ENCODE results near the gene PRKN.

Gene PRKN

DNA sequence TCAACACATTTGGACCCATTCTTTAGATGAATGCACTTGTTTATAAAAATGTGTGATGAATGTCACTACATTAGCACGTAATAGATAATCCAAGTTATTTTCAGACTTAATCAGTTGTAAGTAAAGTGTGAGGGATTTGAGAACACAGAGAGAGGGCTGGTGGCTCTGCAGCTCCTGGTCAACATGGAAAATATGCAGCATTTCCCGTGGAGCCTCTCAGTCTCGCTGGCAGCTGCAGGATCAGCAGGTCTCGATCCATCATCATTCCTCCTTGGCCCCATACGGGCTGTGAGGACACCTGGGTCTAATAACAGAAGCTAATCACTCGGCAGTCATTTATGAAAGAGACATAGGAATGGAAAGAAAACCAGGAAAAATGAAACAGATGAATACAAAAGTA is 390.2 kb downstream of the PRKN start:
- Histone ChIP-seq H3K9me3 (ENCODE audit: low read length) (no peaks in the 10 kb centered on the region), H3K27me3 (ENCODE audit: control insufficient read depth in 1 of 2, insufficient read depth in 2 of 2, low read length in 2 of 2) (no peaks in the 10 kb centered on the region), H3K36me3 (ENCODE audit: insufficient read depth, low read length) (no peaks in the 10 kb centered on the region), H3K4me3 (ENCODE audit: low read depth in 1 of 2, low read length in 2 of 2) (no peak overlapping the region), H3K27ac (ENCODE audit: low read depth, low read length) (no peak overlapping the region), H3K9ac (ENCODE audit: low read length) (no peak overlapping the region), H3K4me1 (ENCODE audit: insufficient read depth, low read length) (no peaks in the 10 kb centered on the region)

DNA sequence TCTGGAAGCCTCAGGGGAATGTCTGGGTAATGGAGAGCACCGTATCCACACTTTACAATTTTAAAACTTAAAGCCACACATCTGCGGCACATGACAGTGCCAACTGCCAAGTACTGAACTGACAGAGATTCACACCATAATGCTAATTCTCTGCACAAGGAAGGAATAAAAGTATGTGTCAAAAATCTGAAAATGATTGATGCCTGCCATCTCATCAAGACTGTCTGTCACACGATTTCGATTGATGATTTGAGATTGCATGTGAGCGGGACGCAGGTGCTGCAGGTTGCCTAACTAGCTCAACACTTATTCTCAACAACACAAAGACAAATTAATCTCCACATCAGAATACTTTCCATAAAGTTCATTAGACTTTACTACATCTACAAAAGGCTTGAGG is 391.2 kb downstream of the PRKN start:
- Histone ChIP-seq H3K9me3 (ENCODE audit: low read length) (no peaks in the 10 kb centered on the region), H3K9ac (ENCODE audit: low read length) (no peak overlapping the region), H3K36me3 (ENCODE audit: insufficient read depth, low read length) (no peaks in the 10 kb centered on the region), H3K4me3 (ENCODE audit: low read depth in 1 of 2, low read length in 2 of 2) (no peak overlapping the region), H3K27me3 (ENCODE audit: control insufficient read depth in 1 of 2, insufficient read depth in 2 of 2, low read length in 2 of 2) (no peaks in the 10 kb centered on the region), H3K27ac (ENCODE audit: low read depth, low read length) (no peak overlapping the region), H3K4me1 (ENCODE audit: insufficient read depth, low read length) (no peaks in the 10 kb centered on the region)

DNA sequence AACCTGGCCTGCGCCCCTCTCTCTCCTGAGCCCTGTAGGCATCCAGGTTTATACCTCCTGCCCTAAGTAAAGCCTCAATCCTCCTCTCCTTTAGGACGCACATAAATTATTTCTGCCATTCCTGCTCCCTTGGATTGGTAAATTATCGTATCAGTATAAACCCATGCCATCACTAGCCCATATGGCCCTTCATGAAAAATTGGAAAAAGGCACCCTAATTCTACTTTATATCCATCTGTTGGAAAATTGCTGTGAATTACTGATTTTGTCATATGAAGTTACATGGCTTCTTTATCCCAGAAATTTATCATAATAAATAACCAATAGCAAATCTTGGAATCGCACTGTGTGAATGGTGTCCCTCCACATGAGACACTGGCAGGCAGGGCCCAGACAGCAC is 395.2 kb downstream of the PRKN start:
- Histone ChIP-seq H3K4me1 (ENCODE audit: insufficient read depth, low read length) (no peaks in the 10 kb centered on the region), H3K4me3 (ENCODE audit: low read depth in 1 of 2, low read length in 2 of 2) (no peak overlapping the region), H3K27me3 (ENCODE audit: control insufficient read depth in 1 of 2, insufficient read depth in 2 of 2, low read length in 2 of 2) (no peaks in the 10 kb centered on the region), H3K9ac (ENCODE audit: low read length) (no peak overlapping the region), H3K9me3 (ENCODE audit: low read length) (no peaks in the 10 kb centered on the region), H3K27ac (ENCODE audit: low read depth, low read length) (no peak overlapping the region), H3K36me3 (ENCODE audit: insufficient read depth, low read length) (no peaks in the 10 kb centered on the region)

DNA sequence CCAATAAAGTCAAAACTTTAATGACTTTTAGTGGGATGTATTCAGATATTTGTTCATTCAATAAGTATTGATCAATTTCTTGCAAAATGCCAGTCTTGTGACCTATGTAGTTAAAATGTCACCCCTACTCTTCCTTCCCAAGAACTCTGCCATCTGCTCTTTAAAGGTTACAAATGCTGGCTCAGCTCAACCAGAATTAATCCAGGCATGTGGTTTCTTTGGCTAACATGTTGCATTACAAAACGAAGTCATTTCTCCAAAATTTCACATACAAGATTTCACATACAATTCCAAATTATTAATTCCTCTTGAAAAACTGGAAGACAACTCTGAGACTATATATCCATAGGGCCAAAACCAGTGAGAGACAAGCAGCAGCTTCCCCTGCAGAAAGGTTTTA is 395.7 kb downstream of the PRKN start:
- Histone ChIP-seq H3K36me3 (ENCODE audit: insufficient read depth, low read length) (no peaks in the 10 kb centered on the region), H3K27ac (ENCODE audit: low read depth, low read length) (no peak overlapping the region), H3K4me1 (ENCODE audit: insufficient read depth, low read length) (no peaks in the 10 kb centered on the region), H3K9ac (ENCODE audit: low read length) (no peak overlapping the region), H3K4me3 (ENCODE audit: low read depth in 1 of 2, low read length in 2 of 2) (no peak overlapping the region), H3K9me3 (ENCODE audit: low read length) (no peaks in the 10 kb centered on the region), H3K27me3 (ENCODE audit: control insufficient read depth in 1 of 2, insufficient read depth in 2 of 2, low read length in 2 of 2) (no peaks in the 10 kb centered on the region)

DNA sequence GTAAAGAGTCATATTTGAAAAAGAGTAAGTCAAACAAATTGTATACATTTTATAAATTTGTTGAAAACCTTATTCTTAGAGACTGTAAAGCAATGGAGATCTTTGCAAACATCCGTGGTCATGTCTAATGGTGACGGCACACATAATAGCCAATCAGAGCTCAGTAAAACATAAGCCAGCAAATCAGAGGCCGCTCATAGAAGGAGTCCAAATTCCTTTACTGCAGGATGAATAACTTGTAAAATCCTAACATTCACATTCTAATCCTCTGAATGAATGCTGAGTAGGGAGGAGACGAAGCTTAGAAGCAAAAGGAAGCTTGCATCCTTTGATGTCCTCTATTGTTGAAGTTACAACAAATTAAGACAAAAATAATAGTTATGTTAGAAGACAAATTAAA is 401.7 kb downstream of the PRKN start:
- no peak overlapping the region for H3K4me3 ChIP-seq (ENCODE audit: low read depth in 1 of 2, low read length in 2 of 2)
- no peaks in the 10 kb centered on the region for H3K9me3 ChIP-seq (ENCODE audit: low read length)
- H3K4me1 ChIP-seq (ENCODE audit: insufficient read depth, low read length): no peaks in the 10 kb centered on the region

DNA sequence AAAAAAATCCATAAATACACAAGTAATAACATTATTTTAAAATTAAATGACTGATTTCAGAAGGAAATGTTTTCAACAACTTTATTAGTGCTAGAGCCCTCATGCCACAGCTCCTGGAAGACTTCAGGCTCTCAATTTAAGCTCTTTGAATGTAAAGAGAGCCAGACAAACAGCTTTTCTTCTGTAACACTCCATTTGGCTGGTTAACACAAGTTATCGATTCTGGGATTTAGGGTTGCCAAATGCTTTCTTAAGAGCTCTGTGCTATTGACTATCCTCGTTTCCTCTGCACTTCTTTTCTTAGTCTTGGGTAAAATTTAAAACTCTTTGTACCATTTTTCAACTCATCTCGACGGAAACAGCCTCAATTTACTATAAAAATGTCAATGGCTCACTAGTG is 402.5 kb downstream of the PRKN start:
- H3K4me3 ChIP-seq (ENCODE audit: low read depth in 1 of 2, low read length in 2 of 2): no peak overlapping the region
- H3K9ac ChIP-seq (ENCODE audit: low read length): no peak overlapping the region
- H3K9me3 ChIP-seq (ENCODE audit: low read length): no peaks in the 10 kb centered on the region
- no peaks in the 10 kb centered on the region for H3K4me1 ChIP-seq (ENCODE audit: insufficient read depth, low read length)
- no peaks in the 10 kb centered on the region for H3K27me3 ChIP-seq (ENCODE audit: control insufficient read depth in 1 of 2, insufficient read depth in 2 of 2, low read length in 2 of 2)
- H3K36me3 ChIP-seq (ENCODE audit: insufficient read depth, low read length): no peaks in the 10 kb centered on the region
- no peak overlapping the region for H3K27ac ChIP-seq (ENCODE audit: low read depth, low read length)

More for the DNA sequence above, 401.7 kb downstream of the PRKN start:
- no peak overlapping the region for H3K9ac ChIP-seq (ENCODE audit: low read length)
- H3K27ac ChIP-seq (ENCODE audit: low read depth, low read length): no peak overlapping the region
- H3K27me3 ChIP-seq (ENCODE audit: control insufficient read depth in 1 of 2, insufficient read depth in 2 of 2, low read length in 2 of 2): no peaks in the 10 kb centered on the region
- H3K36me3 ChIP-seq (ENCODE audit: insufficient read depth, low read length): no peaks in the 10 kb centered on the region

DNA sequence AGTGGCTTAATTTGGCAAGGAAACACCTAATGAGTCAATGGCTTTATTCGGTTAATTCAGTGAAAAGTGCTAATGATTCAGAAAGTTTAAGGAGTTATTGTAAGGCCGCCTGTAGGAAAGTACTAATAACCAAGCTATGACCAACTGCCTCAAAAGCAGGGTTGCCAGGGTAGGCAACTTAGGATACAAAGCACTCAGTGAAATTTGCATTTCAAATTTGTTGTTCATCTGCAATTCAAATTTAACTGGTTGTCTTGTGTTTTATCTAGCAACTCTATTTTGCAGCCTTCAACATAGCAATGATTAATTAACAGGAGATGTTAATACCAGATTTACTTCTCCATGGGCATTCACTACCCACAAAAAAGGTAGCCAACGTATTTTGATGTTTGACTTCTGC is 412.3 kb downstream of the PRKN start:
- no peak overlapping the region for H3K4me3 ChIP-seq (ENCODE audit: low read depth in 1 of 2, low read length in 2 of 2)
- H3K9ac ChIP-seq (ENCODE audit: low read length): no peak overlapping the region
- no peaks in the 10 kb centered on the region for H3K9me3 ChIP-seq (ENCODE audit: low read length)
- H3K4me1 ChIP-seq (ENCODE audit: insufficient read depth, low read length): no peaks in the 10 kb centered on the region
- H3K27me3 ChIP-seq (ENCODE audit: control insufficient read depth in 1 of 2, insufficient read depth in 2 of 2, low read length in 2 of 2): no peaks in the 10 kb centered on the region
- no peaks in the 10 kb centered on the region for H3K36me3 ChIP-seq (ENCODE audit: insufficient read depth, low read length)
- H3K27ac ChIP-seq (ENCODE audit: low read depth, low read length): no peak overlapping the region

DNA sequence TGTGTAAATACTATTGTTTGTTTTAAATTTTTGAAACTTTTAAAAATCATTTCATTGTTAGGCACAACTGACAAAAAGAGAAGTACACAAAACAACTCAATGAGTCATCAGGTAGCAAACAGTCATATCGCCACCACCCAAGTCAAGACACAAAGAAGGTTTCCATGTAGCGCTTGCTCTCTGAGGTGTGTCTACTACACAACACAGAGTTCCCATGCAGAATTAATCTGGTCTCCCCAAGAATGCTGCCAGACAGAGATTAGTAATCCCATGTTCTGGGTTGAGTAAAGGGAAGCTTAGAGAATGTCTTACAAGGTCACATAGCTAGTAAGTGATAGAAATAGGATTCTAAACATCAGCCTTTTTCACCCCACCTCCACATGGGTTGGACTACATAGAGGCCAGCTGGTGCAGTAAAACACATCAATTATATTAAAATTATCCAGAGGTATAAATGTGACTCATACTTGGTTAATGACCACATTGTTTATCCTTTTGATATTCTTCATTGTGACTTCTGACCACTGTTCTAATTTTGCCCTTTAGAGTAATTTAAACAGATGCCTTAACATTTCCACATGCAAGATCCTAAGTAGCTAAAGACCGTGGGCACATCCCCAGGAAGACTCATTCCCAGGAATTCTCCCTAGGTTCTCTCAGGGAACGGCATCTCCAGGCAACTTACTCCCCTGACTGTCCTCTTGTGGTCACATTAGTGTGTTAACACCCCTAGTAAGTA is 413.5 kb downstream of the PRKN start:
- Histone ChIP-seq H3K4me3 (ENCODE audit: low read depth in 1 of 2, low read length in 2 of 2) (no peak overlapping the region), H3K9me3 (ENCODE audit: low read length) (no peaks in the 10 kb centered on the region), H3K9ac (ENCODE audit: low read length) (no peak overlapping the region), H3K27me3 (ENCODE audit: control insufficient read depth in 1 of 2, insufficient read depth in 2 of 2, low read length in 2 of 2) (no peaks in the 10 kb centered on the region), H3K4me1 (ENCODE audit: insufficient read depth, low read length) (no peaks in the 10 kb centered on the region), H3K36me3 (ENCODE audit: insufficient read depth, low read length) (no peaks in the 10 kb centered on the region), H3K27ac (ENCODE audit: low read depth, low read length) (no peak overlapping the region)

DNA sequence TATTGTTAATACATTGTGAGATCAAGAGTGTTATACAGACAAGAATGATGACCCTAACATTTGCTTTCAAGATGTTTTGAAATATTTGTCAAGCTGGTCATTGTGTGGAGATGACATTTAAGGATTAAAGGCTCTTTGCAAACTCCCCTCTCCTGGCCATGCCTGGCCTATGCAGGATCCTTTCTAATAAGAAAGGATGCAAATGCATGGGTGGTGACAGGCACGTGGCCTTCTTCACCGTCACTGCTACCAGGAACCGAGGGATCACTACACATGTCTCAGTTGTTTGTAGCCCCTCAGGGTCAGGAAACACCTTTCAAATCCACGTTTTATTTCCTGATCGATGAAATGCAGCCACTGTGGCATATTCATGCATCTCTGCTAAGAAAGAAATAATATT is 419.7 kb downstream of the PRKN start:
- H3K9me3 ChIP-seq (ENCODE audit: low read length): no peaks in the 10 kb centered on the region
- H3K36me3 ChIP-seq (ENCODE audit: insufficient read depth, low read length): no peaks in the 10 kb centered on the region
- no peak overlapping the region for H3K9ac ChIP-seq (ENCODE audit: low read length)
- H3K4me1 ChIP-seq (ENCODE audit: insufficient read depth, low read length): no peaks in the 10 kb centered on the region
- H3K27me3 ChIP-seq (ENCODE audit: control insufficient read depth in 1 of 2, insufficient read depth in 2 of 2, low read length in 2 of 2): no peaks in the 10 kb centered on the region
- no peak overlapping the region for H3K27ac ChIP-seq (ENCODE audit: low read depth, low read length)
- no peak overlapping the region for H3K4me3 ChIP-seq (ENCODE audit: low read depth in 1 of 2, low read length in 2 of 2)

DNA sequence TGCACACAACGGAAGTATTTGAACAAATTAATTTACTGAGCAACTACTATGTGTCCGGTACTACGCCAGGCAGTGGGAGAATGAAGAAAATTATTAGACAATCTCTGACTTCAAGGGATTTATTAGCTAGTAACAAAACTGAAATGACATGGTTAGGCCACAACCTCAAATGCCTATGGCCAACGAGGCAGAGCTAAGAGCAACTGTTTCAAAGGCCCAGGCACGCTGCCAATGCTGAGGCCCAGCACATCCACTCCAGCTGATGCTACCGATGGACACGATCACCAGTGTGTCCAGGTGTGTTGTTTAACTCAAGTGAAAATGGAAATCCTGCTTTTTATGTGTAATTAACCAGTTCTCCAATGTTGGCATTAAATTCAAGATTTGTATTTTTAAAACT is 420.9 kb downstream of the PRKN start:
- Histone ChIP-seq H3K36me3 (ENCODE audit: insufficient read depth, low read length) (no peaks in the 10 kb centered on the region), H3K27ac (ENCODE audit: low read depth, low read length) (no peak overlapping the region), H3K4me3 (ENCODE audit: low read depth in 1 of 2, low read length in 2 of 2) (no peak overlapping the region), H3K9me3 (ENCODE audit: low read length) (no peaks in the 10 kb centered on the region), H3K27me3 (ENCODE audit: control insufficient read depth in 1 of 2, insufficient read depth in 2 of 2, low read length in 2 of 2) (no peaks in the 10 kb centered on the region), H3K9ac (ENCODE audit: low read length) (no peak overlapping the region), H3K4me1 (ENCODE audit: insufficient read depth, low read length) (no peaks in the 10 kb centered on the region)

DNA sequence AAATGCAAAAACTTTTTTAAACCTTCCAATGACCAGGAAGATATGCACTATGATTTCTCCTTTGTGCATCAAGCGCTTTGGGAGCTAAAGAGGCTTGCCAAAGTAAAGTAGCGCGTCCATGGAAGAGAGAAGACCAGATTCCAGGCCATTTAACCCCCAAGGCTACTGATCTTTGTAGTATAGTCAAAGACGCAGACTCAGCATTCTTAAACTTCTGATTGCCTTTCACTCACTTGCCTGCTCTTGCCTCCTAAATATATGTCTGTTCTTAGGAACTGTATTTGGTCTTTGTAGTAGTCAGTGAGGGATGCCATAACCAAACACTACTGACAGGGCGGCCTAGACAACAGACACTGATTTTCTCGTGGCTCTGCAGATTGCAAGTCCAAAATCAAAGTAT is 426.4 kb downstream of the PRKN start:
- Histone ChIP-seq H3K27me3 (ENCODE audit: control insufficient read depth in 1 of 2, insufficient read depth in 2 of 2, low read length in 2 of 2) (no peaks in the 10 kb centered on the region), H3K4me3 (ENCODE audit: low read depth in 1 of 2, low read length in 2 of 2) (no peak overlapping the region), H3K9me3 (ENCODE audit: low read length) (no peaks in the 10 kb centered on the region), H3K36me3 (ENCODE audit: insufficient read depth, low read length) (no peaks in the 10 kb centered on the region), H3K27ac (ENCODE audit: low read depth, low read length) (no peak overlapping the region), H3K9ac (ENCODE audit: low read length) (no peak overlapping the region), H3K4me1 (ENCODE audit: insufficient read depth, low read length) (no peaks in the 10 kb centered on the region)

DNA sequence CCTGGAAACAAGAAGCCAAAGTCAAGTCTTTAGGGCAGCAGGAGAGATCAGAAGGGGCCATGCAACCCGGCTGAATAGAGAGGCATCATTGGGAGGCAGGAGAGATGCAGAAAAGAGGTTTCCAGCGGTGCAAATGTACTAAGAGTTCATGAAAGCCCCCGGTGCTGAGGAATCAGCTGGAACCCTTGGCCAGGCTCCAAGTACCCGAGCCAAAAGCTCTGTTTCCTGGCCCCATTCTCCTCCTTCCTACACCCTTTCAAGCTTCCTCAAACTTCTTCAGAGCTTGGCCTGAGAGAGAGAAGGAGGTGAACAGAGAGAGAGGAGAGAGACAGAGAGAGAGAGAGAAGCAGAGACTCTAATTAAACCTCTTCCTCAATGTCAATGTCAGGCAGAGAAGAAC is 433.5 kb downstream of the PRKN start:
- Histone ChIP-seq H3K27me3 (ENCODE audit: control insufficient read depth in 1 of 2, insufficient read depth in 2 of 2, low read length in 2 of 2) (no peaks in the 10 kb centered on the region), H3K9ac (ENCODE audit: low read length) (no peak overlapping the region), H3K27ac (ENCODE audit: low read depth, low read length) (no peak overlapping the region), H3K4me1 (ENCODE audit: insufficient read depth, low read length) (peaks cover 10% of the 10 kb centered on the region), H3K9me3 (ENCODE audit: low read length) (no peaks in the 10 kb centered on the region), H3K4me3 (ENCODE audit: low read depth in 1 of 2, low read length in 2 of 2) (no peak overlapping the region), H3K36me3 (ENCODE audit: insufficient read depth, low read length) (no peaks in the 10 kb centered on the region)
